Measurements from ENCODE around the gene GRIN3B.

GRIN3B gene

DNA sequence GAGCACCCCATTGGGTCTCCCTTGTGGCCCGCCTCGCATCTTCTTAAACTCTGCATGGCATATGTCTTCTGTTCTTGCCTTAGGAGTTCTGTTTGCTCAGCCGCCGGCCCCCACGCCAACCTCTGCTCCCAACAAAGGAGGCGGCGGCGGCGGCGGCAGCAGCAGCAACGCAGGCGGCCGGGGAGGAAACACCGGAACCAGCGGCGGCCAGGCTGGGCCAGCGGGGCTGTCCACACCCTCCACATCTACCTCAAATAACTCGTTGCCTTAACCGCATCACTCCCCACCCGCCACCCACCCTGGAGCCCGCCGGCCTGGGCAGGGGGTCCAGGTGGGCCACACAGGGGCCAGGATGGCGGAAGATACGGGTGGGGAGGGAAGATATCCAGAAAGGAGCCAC is 28.4 kb upstream of the GRIN3B start:
- no peak overlapping the region for H3K4me3 ChIP-seq (ENCODE audit: low read length)
- H3K9ac ChIP-seq (ENCODE audit: low read depth, low read length), result no peak overlapping the region
- peaks cover 15% of the 10 kb centered on the region for H3K9me3 ChIP-seq (ENCODE audit: insufficient read depth, low read depth, low read length)
- peaks cover 49% of the 10 kb centered on the region for H3K36me3 ChIP-seq (ENCODE audit: insufficient read depth, low read length)
- WGBS, result 92% methylated on average over 22 of the region's 24 CpGs
- no peak overlapping the region for H3K27ac ChIP-seq (ENCODE audit: low read depth, low read length)
- H3K4me1 ChIP-seq (ENCODE audit: insufficient read depth, low read length), result no peaks in the 10 kb centered on the region
- H3K27me3 ChIP-seq (ENCODE audit: insufficient read depth, low read length), result no peaks in the 10 kb centered on the region

DNA sequence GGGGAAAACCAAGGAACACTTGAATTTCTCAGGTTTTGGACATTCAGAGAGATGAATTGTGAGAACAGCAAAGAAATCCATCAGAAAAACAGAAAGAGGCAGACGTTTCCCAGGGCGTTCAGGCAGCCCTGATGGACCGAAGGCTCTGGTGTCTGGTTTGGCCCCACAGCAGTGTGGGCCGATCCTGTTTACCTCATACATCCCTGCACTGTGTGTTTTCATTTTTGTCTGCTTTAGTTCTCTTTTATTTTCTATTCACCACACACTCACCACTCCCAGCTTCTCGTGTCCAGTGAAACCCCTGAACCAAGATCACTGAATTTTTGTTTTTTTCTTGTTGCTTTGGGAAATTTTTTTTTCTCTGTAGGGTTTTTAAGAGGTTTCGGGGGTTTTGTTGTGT is 27.9 kb upstream of the GRIN3B start:
- H3K4me3 ChIP-seq (ENCODE audit: low read length), result no peak overlapping the region
- peaks cover 45% of the 10 kb centered on the region for H3K36me3 ChIP-seq (ENCODE audit: insufficient read depth, low read length)
- H3K9me3 ChIP-seq (ENCODE audit: insufficient read depth, low read depth, low read length), result peaks cover 15% of the 10 kb centered on the region
- WGBS, result 94% methylated on average over 5 of the region's 6 CpGs
- H3K27me3 ChIP-seq (ENCODE audit: insufficient read depth, low read length), result no peaks in the 10 kb centered on the region
- no peaks in the 10 kb centered on the region for H3K4me1 ChIP-seq (ENCODE audit: insufficient read depth, low read length)
- no peak overlapping the region for H3K9ac ChIP-seq (ENCODE audit: low read depth, low read length)
- H3K27ac ChIP-seq (ENCODE audit: low read depth, low read length), result no peak overlapping the region

DNA sequence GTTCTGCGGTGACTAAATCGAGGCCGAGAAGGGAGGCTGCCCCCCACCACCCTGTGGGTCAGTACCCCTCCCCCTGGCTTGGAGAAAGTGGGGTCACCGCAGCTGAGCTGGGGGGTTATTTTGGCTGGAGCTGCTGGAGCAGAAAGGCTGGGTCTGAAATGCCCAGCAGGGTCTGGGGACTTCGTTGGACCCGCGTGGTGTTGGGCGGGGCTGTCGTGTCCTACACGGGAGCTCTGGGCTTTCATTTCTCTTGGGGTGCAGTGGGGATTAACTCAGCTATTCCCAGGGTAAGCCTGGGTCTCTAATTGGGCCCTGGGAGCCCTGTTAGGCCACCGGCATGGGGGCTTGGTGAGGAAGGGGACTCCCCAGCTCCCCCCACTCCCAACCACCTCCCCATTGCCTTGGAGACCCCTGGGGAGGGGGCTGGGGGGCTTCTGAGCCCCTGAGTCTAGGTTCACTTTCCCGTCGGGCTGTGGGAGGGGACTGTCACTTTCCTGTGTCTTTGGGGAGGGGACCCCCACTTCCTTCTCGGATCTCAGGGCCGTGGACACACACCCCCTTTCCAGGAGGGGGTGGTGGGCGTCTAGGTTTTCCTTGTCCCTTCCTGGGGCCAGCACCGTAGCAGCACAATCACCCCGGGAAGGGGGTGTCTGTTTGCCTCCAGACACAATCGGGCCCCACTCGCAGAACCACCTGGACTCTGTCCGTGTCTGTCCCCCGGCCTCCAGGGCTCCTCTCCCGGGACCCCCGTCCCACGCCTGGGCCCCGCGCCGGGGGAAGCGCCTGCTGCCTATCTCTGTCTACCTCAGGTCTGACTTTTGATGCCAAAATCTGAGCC is 26.3 kb upstream of the GRIN3B start:
- Histone ChIP-seq H3K4me1 (ENCODE audit: insufficient read depth, low read length) (no peaks in the 10 kb centered on the region), H3K9me3 (ENCODE audit: insufficient read depth, low read depth, low read length) (peaks cover 15% of the 10 kb centered on the region), H3K9ac (ENCODE audit: low read depth, low read length) (no peak overlapping the region), H3K36me3 (ENCODE audit: insufficient read depth, low read length) (peaks cover 34% of the 10 kb centered on the region), H3K27me3 (ENCODE audit: insufficient read depth, low read length) (no peaks in the 10 kb centered on the region), H3K27ac (ENCODE audit: low read depth, low read length) (no peak overlapping the region), H3K4me3 (ENCODE audit: low read length) (no peak overlapping the region)
- 92% methylated on average over 28 of the region's 29 CpGs for WGBS

DNA sequence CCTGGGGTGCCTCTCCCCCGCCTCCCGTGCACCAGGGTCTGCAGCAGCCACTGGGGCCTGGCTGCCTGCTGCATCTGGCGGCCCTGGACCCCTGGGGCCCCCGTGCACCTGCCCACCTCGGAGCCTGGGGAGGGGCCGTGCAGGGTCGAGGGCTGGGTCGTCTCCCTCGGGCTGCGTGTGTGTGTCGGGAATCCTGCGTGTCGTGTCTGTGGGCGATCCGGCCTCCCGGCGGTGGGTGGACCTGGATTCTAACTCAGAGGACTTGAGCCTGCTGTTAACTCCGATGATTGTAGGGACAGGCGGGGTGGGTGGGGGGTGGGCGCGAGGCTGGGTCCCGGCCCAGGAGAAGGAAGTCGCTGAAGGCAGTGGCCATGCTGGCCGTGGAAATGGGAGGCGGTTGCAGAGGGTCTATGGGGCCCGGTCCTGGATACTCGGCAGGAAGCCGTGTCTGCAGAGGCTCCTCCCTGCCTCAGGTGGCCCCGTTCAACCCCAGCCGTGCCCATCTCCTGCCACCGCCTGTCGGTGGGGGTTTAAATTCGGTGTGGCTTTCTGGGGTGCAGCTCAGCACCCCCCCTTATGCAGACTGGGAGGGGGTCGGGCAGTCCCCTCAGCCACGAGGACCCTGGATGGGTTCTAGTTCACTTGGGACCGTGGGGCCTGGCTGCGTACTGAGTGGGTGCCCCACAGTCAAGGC is 25.5 kb upstream of the GRIN3B start:
- H3K4me1 ChIP-seq (ENCODE audit: insufficient read depth, low read length), result no peaks in the 10 kb centered on the region
- H3K4me3 ChIP-seq (ENCODE audit: low read length), result no peak overlapping the region
- peaks cover 26% of the 10 kb centered on the region for H3K36me3 ChIP-seq (ENCODE audit: insufficient read depth, low read length)
- 88% methylated on average over 37 of the region's 37 CpGs for WGBS
- H3K9me3 ChIP-seq (ENCODE audit: insufficient read depth, low read depth, low read length), result peaks cover 13% of the 10 kb centered on the region
- H3K9ac ChIP-seq (ENCODE audit: low read depth, low read length), result no peak overlapping the region
- H3K27ac ChIP-seq (ENCODE audit: low read depth, low read length), result no peak overlapping the region
- no peaks in the 10 kb centered on the region for H3K27me3 ChIP-seq (ENCODE audit: insufficient read depth, low read length)

DNA sequence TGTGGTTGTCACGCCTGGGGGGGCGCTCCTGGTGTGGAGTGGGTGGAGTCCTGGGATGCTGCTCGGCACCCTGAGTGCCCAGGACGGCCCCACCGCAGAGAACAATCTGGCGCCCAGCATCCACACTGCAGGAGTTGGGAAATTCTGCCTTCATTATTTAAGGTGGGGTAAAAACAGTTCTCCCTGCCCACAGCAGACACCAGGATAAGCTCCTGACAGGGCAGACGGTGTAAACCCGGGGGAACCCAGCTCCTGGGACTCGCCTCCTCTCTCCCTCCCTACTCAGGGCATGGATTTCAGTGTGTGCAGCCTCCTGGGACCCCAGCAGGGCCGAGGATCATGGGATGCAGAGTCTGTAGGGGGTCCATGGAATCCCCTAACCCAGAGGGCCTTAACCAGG is 23.7 kb upstream of the GRIN3B start:
- H3K9ac ChIP-seq (ENCODE audit: low read depth, low read length), result no peak overlapping the region
- H3K9me3 ChIP-seq (ENCODE audit: insufficient read depth, low read depth, low read length), result no peaks in the 10 kb centered on the region
- 87% methylated on average over 10 of the region's 10 CpGs for WGBS
- peaks cover 10% of the 10 kb centered on the region; the same call in 1 of the 2 replicates for H3K4me1 ChIP-seq (ENCODE audit: insufficient read depth, low read length)
- H3K4me3 ChIP-seq (ENCODE audit: low read length), result no peak overlapping the region
- no peaks in the 10 kb centered on the region for H3K27me3 ChIP-seq (ENCODE audit: insufficient read depth, low read length)
- peaks cover 9% of the 10 kb centered on the region for H3K36me3 ChIP-seq (ENCODE audit: insufficient read depth, low read length)
- no peak overlapping the region; the same call in 1 of the 2 replicates for H3K27ac ChIP-seq (ENCODE audit: low read depth, low read length)

DNA sequence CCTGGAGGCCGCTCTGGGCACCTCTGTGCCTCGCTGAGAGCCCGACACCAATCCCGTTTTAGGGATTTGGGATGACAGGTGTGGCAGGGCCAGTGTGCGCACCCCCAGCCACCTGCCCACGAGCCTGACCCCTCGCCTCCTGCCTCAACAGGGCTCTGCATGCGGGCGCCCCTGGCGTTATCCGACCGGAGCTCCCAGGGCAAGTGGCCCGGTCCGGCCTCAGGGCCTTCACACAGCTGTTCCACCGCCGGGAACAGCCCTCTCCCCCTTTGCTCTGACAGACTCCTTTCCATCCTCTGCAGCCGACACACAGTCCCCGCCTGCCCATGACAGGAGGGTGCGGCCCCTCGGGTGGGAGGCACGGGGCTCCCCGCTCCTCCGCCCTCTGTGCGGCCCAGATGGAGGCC is 23.2 kb upstream of the GRIN3B start:
- Histone ChIP-seq H3K36me3 (ENCODE audit: insufficient read depth, low read length) (peaks cover 5% of the 10 kb centered on the region), H3K4me1 (ENCODE audit: insufficient read depth, low read length) (peaks cover 10% of the 10 kb centered on the region; the same call in 1 of the 2 replicates), H3K9ac (ENCODE audit: low read depth, low read length) (no peak overlapping the region), H3K9me3 (ENCODE audit: insufficient read depth, low read depth, low read length) (no peaks in the 10 kb centered on the region), H3K27me3 (ENCODE audit: insufficient read depth, low read length) (no peaks in the 10 kb centered on the region), H3K27ac (ENCODE audit: low read depth, low read length) (no peak overlapping the region), H3K4me3 (ENCODE audit: low read length) (no peak overlapping the region)
- 90% methylated on average over 24 of the region's 24 CpGs for WGBS

DNA sequence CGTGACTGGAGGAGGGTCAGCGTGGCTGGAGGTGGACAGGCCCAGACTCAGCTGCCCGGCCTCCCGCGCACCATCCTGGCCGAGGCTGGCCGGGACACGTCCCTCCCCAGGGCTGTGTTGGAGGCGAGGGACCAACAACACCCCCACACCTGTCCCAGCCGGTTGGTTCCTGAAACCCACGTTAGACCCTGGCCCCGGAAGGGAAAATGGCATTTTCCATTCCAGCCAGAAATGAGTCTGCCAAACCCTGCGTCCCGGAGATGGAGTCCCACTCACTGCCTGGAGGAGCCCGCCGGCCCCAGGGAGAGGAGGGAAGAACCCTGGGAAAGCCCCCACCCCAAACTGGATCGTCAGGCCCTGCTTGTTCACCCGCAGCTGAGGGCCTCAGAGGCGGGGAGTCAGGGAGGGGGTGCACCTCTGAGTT is 20.9 kb upstream of the GRIN3B start:
- no peaks in the 10 kb centered on the region for H3K36me3 ChIP-seq (ENCODE audit: insufficient read depth, low read length)
- no peaks in the 10 kb centered on the region for H3K27me3 ChIP-seq (ENCODE audit: insufficient read depth, low read length)
- no peak overlapping the region for H3K4me3 ChIP-seq (ENCODE audit: low read length)
- H3K4me1 ChIP-seq (ENCODE audit: insufficient read depth, low read length), result peaks cover 12% of the 10 kb centered on the region; the same call in 1 of the 2 replicates
- WGBS, result 83% methylated on average over 19 of the region's 19 CpGs
- H3K9me3 ChIP-seq (ENCODE audit: insufficient read depth, low read depth, low read length), result no peaks in the 10 kb centered on the region
- peak overlapping the region; percentile 55; the same call in 1 of the 2 replicates for H3K27ac ChIP-seq (ENCODE audit: low read depth, low read length)
- H3K9ac ChIP-seq (ENCODE audit: low read depth, low read length), result no peak overlapping the region

DNA sequence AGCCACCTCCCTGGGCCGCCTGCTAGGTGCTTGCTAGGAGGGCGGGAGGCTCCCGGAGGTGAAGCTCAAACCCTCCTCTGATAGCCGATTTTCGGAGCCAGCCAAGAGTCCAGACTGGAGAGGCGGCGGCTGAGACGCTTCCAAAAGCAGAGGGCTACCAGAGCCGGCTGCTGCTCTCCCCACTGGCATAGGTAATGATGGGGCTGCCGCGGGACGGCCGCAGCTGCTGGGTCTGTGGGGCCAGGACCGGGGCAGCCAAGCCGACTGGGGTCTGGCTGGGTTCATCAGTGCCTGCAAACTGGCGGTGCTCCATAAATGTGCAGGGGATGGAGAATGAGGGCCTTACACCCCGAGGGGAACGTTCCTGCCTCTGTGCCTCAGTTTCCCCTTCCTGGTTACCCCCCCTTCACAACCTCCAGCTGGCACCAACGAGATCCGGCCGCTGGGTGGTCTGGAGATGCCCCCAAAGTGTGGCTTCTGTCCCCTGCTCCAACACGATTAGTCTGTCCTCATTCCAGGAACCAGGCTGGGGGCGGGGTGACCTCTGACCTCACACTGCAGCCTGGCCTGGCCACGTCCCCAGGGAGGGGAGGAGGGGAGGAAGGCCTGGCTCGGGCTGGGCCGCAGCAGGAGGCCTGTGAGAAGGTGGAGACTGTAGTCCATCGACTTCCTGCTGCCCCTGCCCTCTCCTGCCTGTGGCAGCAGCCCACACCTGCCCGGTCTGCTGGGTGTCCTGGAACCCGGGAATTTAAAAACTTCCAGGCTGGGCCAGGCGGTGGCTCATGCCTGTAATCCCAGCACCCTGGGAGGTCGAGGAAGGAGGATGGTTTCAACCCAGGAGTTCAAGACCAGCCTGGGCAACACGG is 19.9 kb upstream of the GRIN3B start:
- Histone ChIP-seq H3K9me3 (ENCODE audit: insufficient read depth, low read depth, low read length) (no peaks in the 10 kb centered on the region), H3K27me3 (ENCODE audit: insufficient read depth, low read length) (no peaks in the 10 kb centered on the region), H3K9ac (ENCODE audit: low read depth, low read length) (no peak overlapping the region), H3K4me1 (ENCODE audit: insufficient read depth, low read length) (peaks cover 14% of the 10 kb centered on the region; the same call in 1 of the 2 replicates), H3K36me3 (ENCODE audit: insufficient read depth, low read length) (no peaks in the 10 kb centered on the region), H3K4me3 (ENCODE audit: low read length) (peak overlapping the region; percentile 20; the same call in 1 of the 2 replicates), H3K27ac (ENCODE audit: low read depth, low read length) (peak overlapping the region; percentile 71; the same call in 1 of the 2 replicates)
- WGBS, result 38% methylated on average over 32 of the region's 32 CpGs

DNA sequence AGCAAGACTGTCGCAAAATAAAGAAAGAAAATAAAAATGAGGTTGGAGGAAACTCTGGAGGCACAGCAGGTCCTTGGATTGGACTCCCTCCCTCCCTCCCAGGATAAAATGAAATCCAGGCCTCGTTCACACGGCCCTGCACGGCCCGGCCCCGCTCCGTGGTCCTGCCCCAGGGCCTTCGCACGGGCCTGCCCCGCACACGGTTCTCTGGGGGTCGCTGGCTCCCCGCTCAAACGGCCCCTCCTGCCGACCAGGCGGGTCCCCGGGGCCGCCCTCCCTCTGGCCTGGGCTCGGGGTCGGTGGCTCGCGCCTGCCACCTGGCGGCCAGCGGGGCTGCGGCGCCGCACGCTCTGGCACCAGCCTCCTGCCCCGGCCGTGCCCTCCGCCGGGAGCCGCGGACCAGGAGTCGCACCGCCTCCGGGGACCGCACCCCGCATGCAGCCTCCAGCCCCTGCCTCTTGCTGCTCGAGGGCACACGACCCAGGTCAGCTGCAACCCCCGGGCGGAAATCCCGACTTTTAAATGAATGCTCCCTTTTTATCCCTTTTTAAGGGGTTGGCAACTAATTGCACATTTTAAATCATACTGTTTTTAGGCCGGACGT is 17.6 kb upstream of the GRIN3B start:
- Histone ChIP-seq H3K36me3 (ENCODE audit: insufficient read depth, low read length) (peaks cover 22% of the 10 kb centered on the region), H3K4me1 (ENCODE audit: insufficient read depth, low read length) (peaks cover 14% of the 10 kb centered on the region; the same call in 1 of the 2 replicates), H3K9me3 (ENCODE audit: insufficient read depth, low read depth, low read length) (no peaks in the 10 kb centered on the region), H3K27me3 (ENCODE audit: insufficient read depth, low read length) (no peaks in the 10 kb centered on the region), H3K9ac (ENCODE audit: low read depth, low read length) (no peak overlapping the region), H3K4me3 (ENCODE audit: low read length) (0 out of 2 replicates have a peak overlapping the region, but pooled peaks have one; percentile 22), H3K27ac (ENCODE audit: low read depth, low read length) (no peak overlapping the region)
- WGBS, result 7% methylated on average over 46 of the region's 46 CpGs

DNA sequence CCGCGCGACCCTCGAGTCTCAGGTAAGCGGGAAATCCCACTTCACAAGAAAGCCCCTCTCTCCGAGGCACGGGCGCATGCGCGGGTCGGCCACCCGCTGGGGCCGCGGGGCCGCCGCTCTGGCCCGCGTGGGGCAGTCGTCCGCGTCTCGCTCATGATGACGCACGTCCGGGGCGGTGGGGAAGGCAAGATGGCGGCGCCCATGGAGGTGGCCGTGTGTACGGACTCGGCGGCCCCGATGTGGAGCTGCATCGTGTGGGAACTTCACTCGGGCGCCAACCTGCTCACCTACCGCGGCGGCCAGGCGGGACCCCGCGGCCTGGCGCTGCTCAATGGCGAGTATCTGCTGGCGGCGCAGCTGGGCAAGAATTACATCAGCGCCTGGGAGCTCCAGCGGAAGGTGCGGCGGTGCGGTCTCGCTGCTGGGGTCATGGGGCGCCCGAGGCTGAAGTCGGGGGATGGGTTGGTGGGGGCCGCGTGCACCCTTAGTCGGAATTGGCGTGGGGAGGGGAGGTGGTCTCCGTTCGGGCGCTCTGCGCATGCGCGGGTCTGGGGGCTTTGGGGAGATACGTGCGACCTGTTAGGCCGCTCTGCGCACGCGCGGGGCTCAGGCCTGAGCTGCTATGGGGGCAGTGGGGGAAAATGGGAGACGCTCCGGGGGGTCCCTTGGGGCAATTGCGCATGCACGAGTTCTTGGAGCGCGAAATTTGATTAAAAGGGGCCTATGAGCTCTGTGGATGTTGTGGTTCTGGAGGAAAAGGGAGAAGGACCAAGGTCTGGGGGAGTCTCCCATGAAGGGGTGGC is 15.9 kb upstream of the GRIN3B start, which contains the start of gene WDR18:
Gene WDR18, plus strand, starts transcription at position 181 of the 803 bp plus-strand sequence. Its CDS starts 9 bp downstream, at position 190.
- Histone ChIP-seq H3K27me3 (ENCODE audit: insufficient read depth, low read length) (no peaks in the 10 kb centered on the region), H3K4me1 (ENCODE audit: insufficient read depth, low read length) (peaks cover 14% of the 10 kb centered on the region; the same call in 1 of the 2 replicates), H3K9ac (ENCODE audit: low read depth, low read length) (peak within 1 kb of the TSS; percentile 98), H3K27ac (ENCODE audit: low read depth, low read length) (peak within 1 kb of the TSS; percentile 97), H3K9me3 (ENCODE audit: insufficient read depth, low read depth, low read length) (no peaks in the 10 kb centered on the region), H3K36me3 (ENCODE audit: insufficient read depth, low read length) (peaks cover 31% of the 10 kb centered on the region), H3K4me3 (ENCODE audit: low read length) (peak within 1 kb of the TSS; percentile 86)
- WGBS, result under 1% methylated on average over 78 of the region's 78 CpGs

Measured in HUES64 (cell line).